ENCODE data around the gene GRB10.
"Not testable (repeated sequence)": the region's sequence is repeated elsewhere in the genome, so short reads cannot be mapped to it uniquely, and the experiment has no call there.

GRB10 gene

DNA sequence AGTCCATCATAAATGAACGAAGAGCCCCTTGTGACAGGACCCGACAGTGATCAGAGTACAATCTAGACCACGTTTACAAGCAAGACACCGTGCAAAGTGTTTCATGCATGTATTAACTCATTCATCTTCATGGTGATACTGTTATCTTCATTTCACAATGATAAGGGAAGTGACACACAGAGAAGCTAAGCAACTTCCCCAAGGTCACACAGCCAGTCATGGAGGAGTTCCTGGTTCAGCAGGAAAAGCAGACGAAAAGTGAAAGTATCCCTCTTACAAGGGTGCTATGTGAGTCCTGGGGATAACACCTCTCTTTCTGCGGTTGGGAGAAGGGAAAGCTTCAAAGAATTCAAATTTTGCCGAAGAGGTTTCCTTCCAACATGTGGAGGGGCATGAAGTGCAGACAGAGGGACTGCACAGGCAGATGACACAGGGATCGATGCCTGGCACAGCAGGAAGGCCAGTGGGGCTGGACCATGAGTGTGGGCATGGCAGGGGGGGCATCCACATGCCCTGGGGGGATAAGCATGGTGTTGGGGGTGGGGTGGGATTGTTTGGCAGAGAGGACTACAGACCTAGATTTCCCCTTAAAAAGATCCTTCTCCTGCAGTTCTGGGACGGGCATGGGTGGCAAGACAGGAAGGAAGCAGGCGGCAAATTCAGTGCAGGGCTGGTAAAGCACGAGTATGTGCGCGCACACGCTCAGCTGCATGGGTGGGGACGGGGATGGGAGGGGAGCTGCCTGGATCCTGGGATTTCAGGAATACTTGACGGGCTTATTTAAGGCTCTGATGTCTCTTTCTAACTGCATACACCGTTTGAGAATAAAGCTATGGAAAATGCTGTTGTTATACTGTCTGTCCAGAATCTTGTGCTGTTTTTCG, 184.0 kb downstream of the GRB10 start:
- no peak for DNase-seq

DNA sequence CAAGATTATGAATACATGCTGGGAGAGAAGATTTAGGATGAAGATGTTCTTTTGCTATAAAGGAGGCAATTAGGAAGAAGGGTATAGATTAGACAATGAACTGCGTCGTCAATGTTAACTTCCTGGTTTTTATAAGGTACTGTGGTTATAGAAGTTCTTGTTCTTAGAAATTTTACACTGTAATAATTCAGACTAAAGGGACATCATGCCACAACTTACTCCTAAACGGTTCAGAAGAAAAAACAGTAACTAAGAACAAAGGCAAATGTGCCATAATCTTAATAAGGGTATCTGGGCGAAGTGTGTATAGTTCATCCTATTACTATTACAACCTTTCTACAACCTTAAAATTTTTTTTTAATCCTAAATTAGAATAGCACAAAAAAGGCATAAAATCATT, 186.2 kb downstream of the GRB10 start:
- DNase-seq, result no peak

DNA sequence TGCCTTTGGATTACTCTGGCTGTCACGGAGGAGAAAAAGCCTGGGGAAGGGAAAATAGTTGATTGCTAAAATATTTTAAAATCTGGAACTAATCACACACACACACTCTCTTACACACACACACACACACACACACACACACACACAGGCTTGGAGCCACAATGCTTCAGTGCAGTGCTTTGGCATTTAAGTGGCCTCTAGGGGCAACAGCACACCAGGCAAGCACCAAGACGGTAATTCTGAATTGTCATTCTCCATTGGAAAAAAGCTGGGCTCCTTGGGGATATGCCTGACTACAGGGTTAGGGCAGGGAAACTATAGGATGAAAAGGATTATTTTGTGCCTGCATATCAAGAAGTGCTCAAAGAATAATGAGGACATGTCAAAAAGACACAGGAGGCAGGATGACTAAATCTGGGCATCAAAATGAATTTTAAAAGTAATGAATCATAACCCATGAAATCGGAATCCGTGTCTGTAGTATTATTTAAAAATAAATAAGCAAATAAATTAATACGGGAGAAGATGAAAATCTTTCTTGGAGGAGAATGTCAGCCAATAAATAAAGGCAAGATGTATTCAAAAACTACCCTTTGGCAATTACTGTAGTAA, 187.1 kb downstream of the GRB10 start:
- DNase-seq, result peak; percentile 20

DNA sequence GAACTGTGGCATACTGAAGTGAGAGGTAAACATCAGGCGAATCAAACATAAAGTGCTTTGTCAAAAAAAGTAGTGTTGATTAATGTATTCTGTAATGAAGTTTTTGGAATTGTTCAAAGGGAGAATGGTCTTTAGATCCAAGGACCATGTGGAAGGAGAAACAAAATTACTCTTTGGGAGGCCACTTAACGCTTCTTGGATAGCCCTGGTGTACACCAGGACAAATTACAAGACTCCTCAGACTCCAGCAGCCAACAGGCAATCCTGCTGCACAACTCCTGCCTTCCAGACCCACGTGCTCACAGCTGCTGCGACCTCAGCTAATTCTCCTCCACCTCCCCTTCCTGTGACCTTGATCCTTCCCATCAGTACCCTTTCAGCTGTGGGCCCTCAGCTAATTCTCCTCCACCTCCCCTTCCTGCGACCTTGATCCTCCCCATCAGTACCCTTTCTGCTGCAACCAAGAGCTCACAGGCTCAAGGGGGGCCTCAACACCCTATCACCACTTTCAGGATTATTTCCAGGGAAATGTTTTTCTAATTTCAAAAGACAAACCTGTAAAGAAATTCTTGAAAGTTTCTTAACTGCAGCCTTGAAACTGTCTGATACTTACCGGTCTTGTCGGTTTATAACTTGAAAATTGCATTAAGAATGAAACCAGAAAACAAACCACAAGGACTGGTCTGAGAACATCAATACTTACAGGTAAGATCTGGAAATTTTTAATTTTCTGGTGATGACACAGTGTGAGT, 187.8 kb downstream of the GRB10 start:
- no peak for DNase-seq

DNA sequence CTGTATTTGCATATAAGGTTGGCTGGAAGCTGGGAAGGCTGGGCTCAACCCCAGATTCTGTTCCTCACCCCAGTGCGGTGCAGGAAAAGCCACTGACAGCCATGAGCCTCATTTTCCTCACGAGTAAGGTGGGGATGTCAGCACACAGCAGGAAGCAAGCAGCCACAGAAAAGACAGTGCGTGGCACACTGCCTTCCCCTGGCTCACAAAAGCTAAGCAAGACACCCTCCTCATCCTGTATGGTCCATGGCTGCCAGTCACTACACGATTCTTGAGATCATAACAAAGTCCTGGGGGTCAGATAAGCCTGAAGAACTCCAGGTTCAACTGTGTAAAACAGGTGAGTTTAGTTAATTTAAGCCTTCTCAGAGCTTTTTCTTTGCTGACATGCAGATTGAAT, 188.6 kb downstream of the GRB10 start:
- DNase-seq, result no peak

DNA sequence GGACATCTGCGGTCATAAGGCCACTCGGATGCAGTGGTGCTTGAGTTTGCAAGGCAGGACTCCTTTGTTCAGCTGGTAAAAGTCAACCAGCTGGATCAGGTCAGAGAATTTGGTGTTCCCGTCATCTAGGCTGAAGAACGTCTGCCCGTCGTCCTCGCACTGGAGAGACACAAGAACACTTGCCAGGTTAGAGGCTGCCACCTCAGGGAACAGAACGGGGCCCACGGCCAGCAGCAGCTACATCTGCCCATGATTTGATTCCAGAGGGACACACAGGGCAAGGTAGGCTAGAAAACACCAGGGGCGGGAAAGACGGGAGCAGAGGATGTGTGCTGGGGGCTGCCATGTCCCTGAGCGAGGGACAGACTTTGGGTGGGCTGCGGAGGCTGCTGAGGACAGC, 189.8 kb downstream of the GRB10 start:
- no peak for DNase-seq

DNA sequence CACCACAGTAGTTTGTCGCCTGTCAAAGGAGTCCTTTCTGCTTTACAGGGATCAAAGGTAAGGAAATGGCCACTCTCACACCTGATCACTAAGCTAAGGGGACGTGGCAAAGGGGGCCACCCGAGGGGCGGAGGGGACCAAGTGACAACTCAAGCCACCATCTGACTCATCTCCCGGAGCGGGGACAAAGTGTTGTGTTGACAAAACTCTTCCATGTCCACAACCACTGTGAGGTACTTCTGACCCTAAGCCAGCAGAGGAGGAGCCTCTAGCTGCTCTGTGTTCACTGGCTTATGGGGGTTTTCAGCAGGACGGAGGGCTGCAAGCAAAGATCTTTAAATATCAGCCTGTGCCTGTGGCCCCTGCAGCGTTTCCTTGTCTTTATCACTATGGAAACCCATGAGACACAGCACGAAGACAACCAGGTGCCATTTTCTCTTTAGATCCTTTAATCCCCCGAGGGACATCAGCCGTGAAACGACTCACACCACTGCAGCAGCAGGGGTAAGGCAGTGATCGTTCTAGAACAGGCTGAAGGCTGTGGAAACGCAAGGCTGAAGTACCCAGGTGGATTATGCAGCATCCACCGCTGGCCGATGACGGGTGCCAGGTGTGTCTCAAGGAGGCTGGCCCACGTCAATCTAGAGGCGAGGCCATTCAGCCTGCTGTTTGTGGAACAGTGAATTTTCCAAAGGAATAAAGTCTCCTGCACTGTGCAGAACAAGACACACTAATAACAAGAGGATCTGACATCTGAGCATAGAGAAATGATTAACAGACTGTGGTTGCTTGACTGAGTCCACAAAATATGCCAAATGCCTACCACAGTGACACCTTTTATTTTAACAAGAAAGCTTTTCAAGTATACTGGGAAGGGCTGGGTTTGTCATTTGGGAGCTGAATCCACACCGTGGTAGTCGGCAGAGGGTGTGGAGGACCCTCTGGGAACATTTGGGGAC, 190.9 kb downstream of the GRB10 start:
- no peak for DNase-seq

DNA sequence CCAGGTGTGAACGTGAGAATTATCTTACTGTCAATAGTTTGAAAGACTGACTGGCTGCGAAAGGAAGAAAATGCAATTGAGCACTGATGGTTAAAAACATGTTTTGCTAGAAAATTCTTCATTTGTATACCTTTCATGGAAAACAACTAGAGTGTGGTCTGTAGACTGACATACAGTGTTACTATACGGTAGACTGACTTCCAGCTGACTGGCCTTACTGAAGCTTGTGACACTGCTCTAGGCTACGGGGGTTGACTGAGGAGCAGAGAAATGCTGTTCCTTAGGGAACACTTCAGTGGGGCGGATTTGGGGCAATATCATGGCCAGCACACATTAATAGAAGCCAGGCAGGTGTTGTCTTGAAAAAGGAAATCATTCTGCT, 191.6 kb downstream of the GRB10 start:
- DNase-seq, result no peak

DNA sequence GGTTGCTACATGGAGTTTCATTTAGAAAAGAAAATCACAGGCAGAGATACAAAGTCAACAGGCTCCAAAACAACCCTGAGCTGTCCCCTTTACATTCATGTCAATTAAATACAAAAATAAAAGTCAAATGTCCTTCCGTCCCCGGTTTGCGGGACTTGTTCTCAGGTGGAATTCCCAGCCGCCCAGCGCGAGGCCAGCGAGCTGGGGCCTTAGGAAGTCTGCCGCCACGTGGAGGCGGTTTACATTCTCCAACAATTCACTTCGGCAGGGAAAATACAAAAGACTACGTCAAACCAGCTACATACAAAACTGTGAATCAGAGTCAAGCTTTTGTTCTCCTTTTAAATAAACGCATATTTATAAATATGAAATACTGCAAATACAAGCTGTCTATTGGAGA, 192.2 kb downstream of the GRB10 start:
- no peak for DNase-seq

DNA sequence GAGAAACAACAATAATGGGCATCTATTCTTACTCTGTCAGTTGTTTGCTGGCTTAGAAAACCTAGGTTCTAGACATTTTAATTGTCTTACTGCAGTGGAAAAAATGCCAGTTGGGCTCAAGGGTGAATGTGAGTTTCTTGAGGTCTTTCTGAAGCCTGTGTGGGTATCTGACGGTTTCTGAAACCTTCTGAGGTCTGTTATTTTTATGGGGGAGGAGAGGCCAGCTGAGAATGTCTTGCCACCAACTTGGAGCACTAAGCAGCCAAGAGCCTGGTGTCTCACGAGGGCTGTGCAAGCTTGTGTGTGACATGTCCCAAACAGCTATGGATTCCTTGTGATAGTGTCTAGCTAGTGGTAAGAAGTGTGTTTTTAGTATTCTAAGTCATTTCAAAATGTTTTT, 193.3 kb downstream of the GRB10 start:
- DNase-seq, result no peak

DNA sequence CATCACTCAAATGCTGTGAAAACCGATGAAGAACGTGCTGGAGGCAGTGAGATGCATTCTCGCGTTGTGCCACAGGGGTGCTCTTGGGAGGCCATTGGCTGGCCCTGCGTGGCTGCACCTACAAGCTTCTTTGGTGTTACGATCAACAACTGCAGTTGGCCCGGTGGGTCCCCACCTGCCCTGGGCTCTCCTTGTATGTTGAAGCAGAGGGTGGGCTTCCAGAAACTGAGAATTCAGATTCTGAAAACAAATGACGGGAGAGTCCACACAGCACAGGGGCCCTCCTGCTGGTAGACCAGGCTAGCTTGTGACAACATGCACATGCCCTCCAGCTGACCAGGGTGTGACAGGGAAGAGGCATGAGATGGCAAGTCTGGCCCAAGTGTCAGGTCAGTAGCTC, 193.8 kb downstream of the GRB10 start:
- no peak for DNase-seq

DNA sequence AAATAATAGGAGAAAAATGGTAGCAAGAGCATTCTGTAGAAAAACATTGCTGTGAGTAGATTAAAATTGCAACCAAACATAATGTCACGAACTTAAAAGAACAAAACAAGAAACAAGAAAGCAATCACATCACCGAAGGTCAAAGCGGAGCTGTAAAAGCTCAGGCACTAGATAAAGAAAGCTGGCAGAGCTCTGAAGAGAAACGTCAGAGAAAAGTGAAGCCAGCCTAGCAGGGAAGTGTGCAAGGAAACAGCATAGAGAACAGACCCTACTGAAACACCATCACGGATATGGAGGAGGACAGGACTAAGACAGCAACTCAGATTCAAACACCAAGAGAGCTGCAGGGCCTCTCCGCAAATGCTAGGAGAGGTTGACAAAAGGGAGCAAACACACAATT, 195.0 kb downstream of the GRB10 start:
- no peak for DNase-seq

DNA sequence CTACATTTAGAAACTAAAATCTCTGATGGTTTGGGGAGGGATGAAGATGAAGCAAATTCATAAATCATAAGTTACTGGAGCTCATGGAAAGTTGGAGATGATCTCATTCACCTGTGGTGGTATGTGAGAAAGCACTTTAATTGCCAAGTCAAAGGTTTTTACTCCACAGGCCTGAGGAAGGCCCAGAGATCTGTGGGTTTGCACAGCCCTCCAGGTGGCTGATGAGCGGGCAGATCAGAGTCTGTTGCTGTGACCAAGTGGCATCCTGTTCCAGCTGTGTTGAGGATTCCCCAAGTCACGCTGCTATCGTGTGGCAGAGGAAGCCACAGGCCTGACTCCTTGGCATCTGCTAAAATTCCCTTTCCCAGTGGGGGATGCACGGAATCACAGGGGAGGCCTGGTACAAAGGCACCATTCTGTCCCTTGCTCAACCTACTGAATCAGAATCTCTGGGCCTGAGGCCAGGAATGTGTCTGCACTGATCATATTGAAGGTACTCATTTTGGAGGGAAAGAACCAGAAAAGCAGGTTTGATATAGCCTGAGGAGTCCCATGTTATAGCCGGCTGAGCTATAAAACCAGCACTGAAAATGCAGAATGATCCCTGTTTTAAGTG, 197.8 kb downstream of the GRB10 start:
- DNase-seq, result no peak

DNA sequence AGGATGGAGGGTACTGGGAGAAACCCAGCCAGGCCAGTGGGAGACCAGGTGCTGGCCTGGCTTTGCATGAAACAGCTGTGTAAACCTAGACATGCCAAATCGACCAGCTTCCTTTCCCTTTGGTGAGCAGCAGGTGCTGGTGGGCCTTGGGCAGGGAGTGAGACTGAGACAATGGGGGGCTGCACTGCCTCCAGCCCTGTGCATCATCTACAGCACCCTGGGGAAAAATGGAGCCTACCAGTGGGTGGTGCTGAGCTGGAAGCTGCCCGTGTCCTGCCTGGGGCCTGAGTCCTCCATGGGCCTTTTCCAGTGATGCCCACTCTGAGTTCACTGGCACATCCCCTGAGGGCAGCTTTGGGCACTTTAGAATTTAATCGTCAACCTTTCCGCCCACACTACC, 198.3 kb downstream of the GRB10 start:
- no peak for DNase-seq

DNA sequence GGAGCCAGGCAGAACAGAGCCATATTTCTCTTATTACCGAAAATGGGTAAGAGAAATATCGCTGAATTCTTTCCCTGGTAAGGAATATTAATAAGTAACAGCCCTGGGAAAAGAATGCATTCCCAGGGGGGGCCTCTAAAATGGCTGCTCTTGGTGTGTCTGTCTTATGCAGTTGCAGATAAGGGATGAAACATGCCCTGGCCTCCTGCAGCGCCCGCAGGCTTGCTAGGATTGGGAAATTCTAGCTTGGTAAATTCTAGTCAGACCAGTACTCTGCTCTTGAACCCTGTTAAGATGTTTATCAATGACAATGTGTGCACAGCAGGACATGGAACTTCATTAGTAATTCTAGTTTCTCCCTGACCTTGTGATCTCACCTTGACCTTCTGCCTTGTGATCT, 199.4 kb downstream of the GRB10 start:
- not testable (repeated sequence) for DNase-seq

DNA sequence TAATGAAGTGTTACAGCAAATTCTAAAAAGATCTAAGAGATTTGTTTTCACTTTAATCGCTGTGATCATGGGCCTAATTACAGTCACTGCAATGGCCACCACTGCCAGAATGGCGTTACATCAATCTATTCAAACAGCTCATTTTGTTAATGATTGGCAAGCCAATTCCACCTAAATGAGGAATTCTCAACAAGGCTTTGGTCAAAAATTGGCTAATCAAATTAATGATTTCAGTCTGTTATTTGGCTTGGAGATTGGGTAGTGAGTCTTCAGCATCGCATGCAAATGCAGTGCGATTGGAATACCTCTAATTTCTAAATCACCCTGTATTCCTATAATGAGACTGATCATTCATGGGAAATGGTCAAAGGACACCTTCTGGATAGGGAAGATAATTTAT, 200.4 kb downstream of the GRB10 start:
- DNase-seq, result not testable (repeated sequence)

DNA sequence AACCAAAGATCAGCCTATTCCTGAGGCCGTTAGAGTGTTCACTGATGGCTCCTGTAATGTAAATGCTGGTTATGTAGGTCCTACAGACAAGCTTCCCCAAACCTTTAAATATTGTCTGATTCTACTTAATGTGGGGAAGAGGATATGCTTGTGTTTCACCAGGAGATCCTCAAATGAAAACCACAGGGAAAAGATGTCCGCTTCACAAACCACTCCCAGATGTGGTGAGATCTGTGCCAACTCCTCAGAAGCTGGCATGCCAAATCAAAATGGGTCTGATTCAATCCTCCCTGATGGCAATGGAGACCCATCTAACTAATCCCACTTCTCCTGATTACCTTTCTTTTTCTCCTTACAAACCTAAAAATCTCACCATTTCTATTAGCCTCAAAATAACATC, 202.0 kb downstream of the GRB10 start:
- DNase-seq, result not testable (repeated sequence)

DNA sequence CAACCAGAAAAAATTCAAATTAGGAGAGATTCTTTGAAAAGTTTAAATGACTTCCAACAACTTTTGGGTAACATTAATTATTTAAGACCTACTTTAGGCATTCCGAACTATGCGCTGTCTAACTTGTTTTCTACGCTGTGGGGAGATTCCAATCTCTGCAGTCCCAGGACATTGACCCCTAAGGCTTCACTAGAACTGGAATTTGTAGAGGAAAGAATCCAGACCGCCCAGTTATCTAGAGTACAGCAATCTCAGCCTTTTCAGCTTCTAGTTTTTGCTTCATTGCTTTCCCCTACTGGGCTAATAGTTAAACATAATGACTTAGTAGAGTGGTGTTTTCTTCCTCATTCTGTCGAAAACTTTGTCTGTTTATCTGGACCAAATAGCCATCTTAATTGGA, 202.6 kb downstream of the GRB10 start:
- DNase-seq, result no peak

DNA sequence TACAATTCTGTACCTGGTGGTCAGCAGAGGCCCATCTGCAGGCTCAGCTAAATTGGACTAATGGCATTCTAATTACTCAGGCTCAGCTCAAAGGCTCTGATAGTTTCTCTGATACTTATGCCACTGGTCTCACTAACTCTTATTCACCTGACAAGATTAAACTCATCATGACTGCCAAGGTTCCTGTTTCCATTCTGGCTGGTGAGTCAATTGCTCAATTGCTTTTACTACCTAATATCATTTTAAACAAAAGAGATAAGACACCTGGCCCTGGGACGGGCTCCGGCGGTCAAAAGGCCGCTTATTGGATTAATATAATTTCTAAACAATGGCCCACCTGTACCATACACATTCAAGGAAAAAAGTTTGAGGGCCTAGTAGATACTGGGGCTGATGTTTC, 204.6 kb downstream of the GRB10 start:
- not testable (repeated sequence) for DNase-seq

DNA sequence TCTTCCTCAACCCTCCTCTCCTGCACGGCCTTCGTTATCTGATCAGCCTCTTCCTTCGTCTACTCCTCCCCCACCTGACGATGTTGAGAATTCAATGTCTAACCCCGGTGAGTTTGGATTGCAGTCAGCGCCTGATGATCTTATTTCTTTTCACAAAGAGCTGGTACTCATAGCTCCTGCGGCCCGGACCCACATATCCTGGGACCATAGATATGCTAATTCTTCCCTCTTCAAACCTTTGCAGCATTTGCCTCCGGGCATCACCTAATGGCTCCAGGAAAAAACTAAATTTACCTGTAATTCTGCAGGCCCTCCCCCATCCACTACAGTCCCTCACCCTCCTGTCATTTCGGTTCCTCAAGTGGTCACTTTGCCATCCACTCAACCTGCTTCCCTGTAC, 205.1 kb downstream of the GRB10 start:
- no peak for DNase-seq

DNA sequence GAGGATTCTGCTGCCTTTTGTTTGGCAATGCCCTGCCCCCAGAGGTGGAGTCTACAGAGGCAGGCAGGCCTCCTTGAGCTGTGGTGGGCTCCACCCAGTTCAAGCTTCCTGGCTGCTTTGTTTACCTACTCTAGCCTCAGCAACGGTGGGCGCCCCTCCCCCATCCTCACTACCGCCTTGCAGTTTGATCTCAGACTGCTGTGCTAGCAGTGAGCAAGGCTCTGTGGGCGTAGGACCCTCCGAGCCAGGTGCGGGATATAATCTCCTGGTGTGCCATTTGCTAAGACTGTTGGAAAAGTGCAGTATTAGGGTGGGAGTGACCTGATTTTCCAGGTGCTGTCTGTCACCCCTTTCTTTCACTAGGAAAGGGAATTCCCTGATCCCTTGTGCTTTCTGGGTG, 206.3 kb downstream of the GRB10 start:
- DNase-seq, result not testable (repeated sequence)

DNA sequence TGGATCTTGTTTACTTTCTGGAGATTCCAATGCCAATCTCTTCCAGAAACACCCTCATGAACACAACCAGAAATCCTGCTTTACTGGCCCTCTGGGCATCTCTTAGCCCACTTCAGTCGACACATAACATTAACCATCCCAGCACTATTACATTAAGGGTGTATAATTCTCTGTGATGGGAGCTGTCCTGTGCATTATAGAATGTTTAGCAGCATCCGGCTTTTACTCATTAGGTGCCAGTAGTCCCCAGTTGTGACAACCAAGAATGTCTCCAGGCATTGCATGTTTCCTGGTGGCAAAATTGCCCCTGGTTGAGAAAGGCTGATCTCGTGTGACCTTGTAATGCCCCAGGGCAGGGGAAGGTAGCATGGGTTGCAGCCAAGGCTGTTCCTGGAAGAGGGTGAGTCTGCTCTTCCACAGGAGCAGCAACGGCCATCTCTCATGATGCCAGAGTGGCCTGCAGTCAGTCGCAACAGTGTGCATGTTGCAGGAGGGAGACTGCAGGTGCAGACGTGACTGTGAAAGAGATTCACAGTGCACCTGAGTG, 214.9 kb downstream of the GRB10 start:
- no peak for DNase-seq

Measured in NCI-H1694 (cell line).